K562 (cell line): ENCODE measurements around the gene RCOR2. TPM values are rescaled to one million over a fixed set of nuclear protein-coding genes. Genes with fewer than 3 reads are reported as not detected.
A peak's percentile ranks its signal among the peaks of the same experiment; 100 is the strongest.
"Not testable (repeated sequence)": the region's sequence is repeated elsewhere in the genome, so short reads cannot be mapped to it uniquely, and the experiment has no call there.

ENCODE experiments used
- ATAC-seq: fragments of 200-7000 bp; cut with Tn5 transposase; 3 replicates; pipeline ENCODE4 v1.9.1; 2020; ENCODE audit warnings: moderate library complexity
- BruUV-seq: library from RNA; stranded (reverse); fragments of 400-500 nt; replicated peaks from 2 replicates; lab custom pipeline; 2021; lab: Mats Ljungman, UMichigan
- CTCF ChIA-PET: fragments of 300-600 bp; formaldehyde crosslinking; extraction: SDS; loops from one replicate; lab custom pipeline; 2021; ENCODE audit warnings: low intra/inter-chr PET ratio; lab: Yijun Ruan, JAX
- POLR2A ChIA-PET: fragments of 300-600, 350-650 bp; sonication (Branson Sonifier 250); formaldehyde crosslinking; extraction: SDS; loops from one replicate; lab custom pipeline; 2021; ENCODE audit warnings: antibody characterized with exemption, inconsistent platforms; lab: Yijun Ruan, JAX
- DNase-seq, 4 experiments: peaks; one replicate each; pipeline versions ENCODE4 v3.0.0 to v3.0.0-alpha.2; 2011 to 2018; ENCODE audit warnings: low spot score in 3 of 4, mixed read lengths in 3 of 4; ENCODE audit errors: extremely low read depth in 1 of 4
- FAIRE-seq: peaks from 2 replicates; lab custom pipeline; 2011; peaks lifted over from hg19 to GRCh38; lab: Jason Lieb, UNC
- H2AFZ ChIP-seq: 2 replicates; pipeline ENCODE4 v1.6.0; 2011; ENCODE audit warnings: low read depth, low read length, control low read depth, inconsistent platforms
- H3K27ac ChIP-seq: fragments of 200-600 bp; 3 replicates; pipeline ENCODE4 v1.8.0; 2011; ENCODE audit warnings: low read depth, mild to moderate bottlenecking, control low read depth, inconsistent platforms, low read length, moderate library complexity, mixed read lengths; ENCODE audit errors: extremely low read depth
- H3K27me3 ChIP-seq, 2 experiments: fragments of 300-600 bp in 1 of 2; 2 replicates in 1 of 2; 3 replicates in 1 of 2; pipeline versions ENCODE4 v1.6.0 to v1.8.0; 2011; ENCODE audit warnings: inconsistent platforms in 2 of 2, low read length in 2 of 2, mild to moderate bottlenecking in 1 of 2, mixed read lengths in 1 of 2, moderate library complexity in 1 of 2; ENCODE audit not compliant: control insufficient read depth in 2 of 2, insufficient read depth in 2 of 2
- H3K36me3 ChIP-seq: fragments of 300-600 bp; 3 replicates; pipeline ENCODE4 v1.8.0; 2011; ENCODE audit warnings: mild to moderate bottlenecking, low read length, inconsistent platforms; ENCODE audit not compliant: control insufficient read depth, insufficient read depth
- H3K4me1 ChIP-seq, 2 experiments: fragments of 200-600 bp in 1 of 2; replicated peaks in 1 of 2; 2 replicates in 1 of 2; 3 replicates in 1 of 2; pipeline versions ENCODE4 v1.5.1 to v1.8.0; 2011; ENCODE audit warnings: inconsistent platforms in 2 of 2, low read length in 2 of 2, mild to moderate bottlenecking in 1 of 2, mixed read lengths in 1 of 2, moderate library complexity in 1 of 2; ENCODE audit not compliant: control insufficient read depth in 2 of 2, insufficient read depth in 2 of 2
- H3K4me2 ChIP-seq: 2 replicates; pipeline ENCODE4 v1.6.1; 2011; ENCODE audit warnings: low read length, control low read depth, inconsistent platforms, mixed read lengths; ENCODE audit not compliant: insufficient read depth
- H3K4me3 ChIP-seq: fragments of 200-600 bp; sonication (generic), shearing (Covaris generic); 2 replicates; pipeline ENCODE4 v1.5.1; 2016; ENCODE audit warnings: control low read depth, inconsistent platforms
- H3K79me2 ChIP-seq: fragments of 200-600 bp; 3 replicates; pipeline ENCODE4 v1.8.0; 2011; ENCODE audit warnings: low read length, inconsistent platforms; ENCODE audit not compliant: control insufficient read depth, insufficient read depth
- H3K9ac ChIP-seq, 2 experiments: 2 replicates each; pipeline versions ENCODE4 v1.6.0 to v1.6.1; 2011; ENCODE audit warnings: low read depth in 2 of 2, low read length in 2 of 2, control low read depth in 1 of 2, inconsistent platforms in 1 of 2, mild to moderate bottlenecking in 1 of 2, mixed read lengths in 1 of 2; ENCODE audit not compliant: insufficient read depth in 1 of 2
- H3K9me1 ChIP-seq: one replicate; pipeline ENCODE4 v1.6.0; 2011; ENCODE audit warnings: inconsistent platforms, mild to moderate bottlenecking, low read length, moderate library complexity; ENCODE audit not compliant: control insufficient read depth, insufficient read depth
- H3K9me3 ChIP-seq: replicated peaks from 2 replicates; pipeline ENCODE4 v1.5.1; 2011; ENCODE audit warnings: low read depth, low read length, inconsistent platforms; ENCODE audit not compliant: control insufficient read depth, insufficient read depth
- H4K20me1 ChIP-seq: replicated peaks from 2 replicates; pipeline ENCODE4 v1.6.1; 2011; ENCODE audit warnings: low read length, inconsistent platforms, mixed read lengths; ENCODE audit not compliant: control insufficient read depth, insufficient read depth
- whole genome bisulfite sequencing: fragments of 100-300 bp; shearing (Covaris generic); methylation state at CpG from one replicate; pipeline ENCODE4 v1.1.6; 2016; ENCODE audit warnings: low coverage, mixed read lengths; ENCODE audit not compliant: insufficient coverage; ENCODE audit errors: missing lambda C conversion rate; 5-methylcytosine and 5-hydroxymethylcytosine counted together
- in situ Hi-C: fragments of 300-500 bp; cut with MboI; formaldehyde crosslinking; loops from 4 replicates; pipeline ENCODE4 v1.15.0; 2018; ENCODE audit warnings: inconsistent platforms, mixed read lengths
- intact Hi-C: fragments of 100-400 bp; cut with micrococcal nuclease; formaldehyde crosslinking; loops from 2 replicates; pipeline ENCODE4 v1.14.2; 2022
- polyA plus RNA-seq, 8 experiments: library from polyadenylated mRNA; depleted of rRNA in 4 of 8; stranded (reverse) in 5 of 8; unstranded in 3 of 8; fragments of >200 nt; fragmentation: Nextera tagmentation in 2 of 8; fragmentation: Illumina TruSeq in 1 of 8; extraction: Ambion mirVana in 2 of 8; extraction: Trizol in 1 of 8; gene quantifications; 2 replicates each; pipeline versions ENCODE4 v1.2.1 to v1.2.3, GENCODE V29; 2011 to 2014; ENCODE audit warnings: inconsistent platforms in 1 of 8, missing spikeins in 1 of 8
- total RNA-seq, 7 experiments: library from RNA; depleted of rRNA in 6 of 7; stranded (reverse); fragments of >200 nt in 6 of 7; fragmentation: Illumina TruSeq in 2 of 7; extraction: Trizol in 2 of 7; gene quantifications; 2 replicates each; pipeline versions ENCODE4 v1.2.1 to v1.2.3, GENCODE V29; 2011 to 2021; ENCODE audit warnings: low replicate concordance in 1 of 7
- TF ChIP-seq, protein P1 (sequence below): sonication (generic); formaldehyde crosslinking; IDR thresholded peaks from 2 replicates; pipeline ENCODE4 v1.8.1; 2023; ENCODE audit warnings: mild to moderate bottlenecking, missing genetic modification reagents

The RCOR2 gene
- total and polyA plus RNA-seq, 9 of the 15 experiments (the other 6 are each of a cell fraction or from before 2014, with no cell fraction given), result 0.04 to 6.5 (median 2.5) TPM; not detected in 1

DNA sequence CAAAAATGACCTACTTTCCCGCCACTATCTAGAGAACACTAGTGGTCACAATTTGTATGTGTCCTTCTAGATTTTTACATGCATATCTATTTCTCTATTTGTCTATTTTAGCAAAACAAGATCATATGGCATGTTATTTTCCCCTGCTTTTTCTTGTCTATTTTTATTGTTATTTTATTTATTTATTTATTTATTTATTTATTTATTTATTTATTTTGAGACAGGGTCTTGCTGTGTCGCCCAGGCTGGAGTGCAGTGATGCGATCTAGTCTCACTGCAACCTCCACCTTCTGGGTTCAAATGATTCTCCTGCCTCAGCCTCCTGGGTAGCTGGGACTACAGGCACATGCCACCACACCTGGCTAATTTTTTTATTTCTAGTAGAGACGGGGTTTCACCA lies 46.9 kb upstream of the RCOR2 start:
- in situ Hi-C loops, result not testable (repeated sequence)
- TF ChIP-seq, protein P1, sequence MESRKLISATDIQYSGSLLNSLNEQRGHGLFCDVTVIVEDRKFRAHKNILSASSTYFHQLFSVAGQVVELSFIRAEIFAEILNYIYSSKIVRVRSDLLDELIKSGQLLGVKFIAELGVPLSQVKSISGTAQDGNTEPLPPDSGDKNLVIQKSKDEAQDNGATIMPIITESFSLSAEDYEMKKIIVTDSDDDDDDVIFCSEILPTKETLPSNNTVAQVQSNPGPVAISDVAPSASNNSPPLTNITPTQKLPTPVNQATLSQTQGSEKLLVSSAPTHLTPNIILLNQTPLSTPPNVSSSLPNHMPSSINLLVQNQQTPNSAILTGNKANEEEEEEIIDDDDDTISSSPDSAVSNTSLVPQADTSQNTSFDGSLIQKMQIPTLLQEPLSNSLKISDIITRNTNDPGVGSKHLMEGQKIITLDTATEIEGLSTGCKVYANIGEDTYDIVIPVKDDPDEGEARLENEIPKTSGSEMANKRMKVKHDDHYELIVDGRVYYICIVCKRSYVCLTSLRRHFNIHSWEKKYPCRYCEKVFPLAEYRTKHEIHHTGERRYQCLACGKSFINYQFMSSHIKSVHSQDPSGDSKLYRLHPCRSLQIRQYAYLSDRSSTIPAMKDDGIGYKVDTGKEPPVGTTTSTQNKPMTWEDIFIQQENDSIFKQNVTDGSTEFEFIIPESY, result peak; percentile 47; the same call in 1 of the 2 replicates
- TF ChIP-seq, all 486 proteins: peak for 1; not testable (repeated sequence) for 485
- not testable (repeated sequence) for ATAC-seq

More for the DNA sequence above, 46.9 kb upstream of the RCOR2 start:
- FAIRE-seq, H2AFZ ChIP-seq, H3K27me3 ChIP-seq, CTCF ChIA-PET, DNase-seq, H3K36me3 ChIP-seq, intact Hi-C loops, H3K4me2 ChIP-seq, H3K79me2 ChIP-seq, H3K9me3 ChIP-seq, BruUV-seq, H3K9ac ChIP-seq, H4K20me1 ChIP-seq, H3K27ac ChIP-seq, H3K4me3 ChIP-seq, H3K9me1 ChIP-seq: not testable (repeated sequence)
- WGBS, result 81% methylated on average over 4 of the region's 4 CpGs
- peaks cover 0 to 17% of the 10 kb centered on the region in 2 experiments; a peak in 3 of 5 replicates for H3K4me1 ChIP-seq
- POLR2A ChIA-PET, result interaction anchor here (0.8 kb wide), 1 partner anchor 12 kb away, joined by 3 read pairs; no protein-coding TSS in a partner anchor
